Caki2 (cell line): ENCODE measurements around the gene PSTPIP1. TPM values are rescaled to one million over a fixed set of nuclear protein-coding genes. Genes with fewer than 3 reads are reported as not detected.

ENCODE experiments used
- DNase-seq: peaks from one replicate; pipeline ENCODE4 v3.0.0-alpha.2; 2015; ENCODE audit warnings: low read depth
- in situ Hi-C: cut with HindIII; loops from 2 replicates; pipeline ENCODE4 v1.10.0; 2016; ENCODE audit warnings: low sequenced_read_pairs, low pct_unique_long_range_greater_than_20kb, mixed read lengths
- total RNA-seq: library from RNA; depleted of rRNA; stranded (reverse); fragments of >200 nt; shearing (Covaris generic); gene quantifications from 2 replicates; pipeline ENCODE4 v1.2.3, GENCODE V29; 2014; ENCODE audit warnings: low replicate concordance

PSTPIP1 gene
- total RNA-seq, 1 experiment from 2014 or later, result not detected

DNA sequence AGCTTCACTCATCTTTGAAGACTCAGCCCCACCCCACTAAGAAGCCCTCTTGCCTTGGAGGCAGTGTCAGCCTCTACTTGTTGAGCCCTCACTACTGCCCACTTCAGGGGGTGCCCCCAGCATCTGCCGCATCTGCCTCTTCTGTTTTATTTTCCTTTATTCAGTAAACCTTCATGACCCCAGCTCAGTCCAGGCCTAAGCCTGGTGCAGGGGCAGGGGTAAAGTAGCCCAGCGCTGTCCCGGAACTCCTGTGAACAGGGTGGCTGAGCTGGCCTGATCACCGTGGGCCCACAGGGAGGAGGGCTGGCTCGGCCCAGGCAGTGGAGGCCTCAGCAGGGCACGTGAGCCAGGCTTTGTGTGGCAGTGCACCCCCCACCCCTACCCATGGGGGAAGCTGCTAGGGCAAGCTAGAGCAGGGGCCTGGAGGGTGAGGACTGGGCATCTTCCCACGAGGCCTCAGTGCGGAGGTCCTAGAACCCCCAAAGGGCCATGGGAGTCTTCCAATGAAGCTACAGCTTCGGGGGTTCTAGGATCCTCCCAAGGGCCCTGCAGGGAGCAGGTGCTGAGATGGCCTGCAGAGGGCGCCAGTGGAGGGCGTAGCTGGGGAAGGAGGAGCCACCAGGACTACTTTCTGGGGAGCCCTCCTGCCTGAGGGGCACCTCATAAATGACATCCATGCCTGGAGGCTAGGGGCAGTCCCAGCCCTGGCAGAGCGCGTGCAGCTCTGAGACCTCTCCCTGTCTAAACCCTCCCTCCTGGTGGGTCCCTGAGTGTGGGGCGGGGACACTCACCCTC, 40.0 kb downstream of the PSTPIP1 start:
- DNase-seq, result no peak
- in situ Hi-C loops, result no loop called here

GRCh38 chr15:77035584-77035983, 40.7 kb downstream of the PSTPIP1 start:
- DNase-seq, result no peak
- in situ Hi-C loops, result no loop called here

DNA sequence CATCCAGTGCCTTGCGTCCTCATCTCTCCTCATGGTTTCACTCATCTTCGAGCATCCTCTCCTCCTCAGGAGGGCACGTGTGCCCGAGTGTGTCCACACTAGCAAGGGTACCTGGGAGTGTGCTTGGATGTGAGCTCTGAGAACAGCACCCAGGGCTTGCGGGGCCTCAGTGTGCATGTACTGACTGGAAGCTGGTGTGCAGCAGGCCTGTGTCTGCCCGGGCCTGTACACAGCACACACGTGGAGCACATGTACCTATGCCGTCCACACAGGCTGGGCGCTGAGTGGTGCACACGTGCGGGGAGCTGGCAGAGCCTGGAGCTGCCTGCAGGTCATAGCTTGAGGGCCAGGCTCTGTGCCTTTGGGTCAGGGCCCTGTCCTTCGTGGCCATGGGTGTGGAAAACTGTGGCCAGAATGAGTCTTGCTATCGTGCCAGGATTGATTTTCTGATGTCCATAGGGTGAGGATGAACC, 41.1 kb downstream of the PSTPIP1 start:
- DNase-seq, result no peak

DNA sequence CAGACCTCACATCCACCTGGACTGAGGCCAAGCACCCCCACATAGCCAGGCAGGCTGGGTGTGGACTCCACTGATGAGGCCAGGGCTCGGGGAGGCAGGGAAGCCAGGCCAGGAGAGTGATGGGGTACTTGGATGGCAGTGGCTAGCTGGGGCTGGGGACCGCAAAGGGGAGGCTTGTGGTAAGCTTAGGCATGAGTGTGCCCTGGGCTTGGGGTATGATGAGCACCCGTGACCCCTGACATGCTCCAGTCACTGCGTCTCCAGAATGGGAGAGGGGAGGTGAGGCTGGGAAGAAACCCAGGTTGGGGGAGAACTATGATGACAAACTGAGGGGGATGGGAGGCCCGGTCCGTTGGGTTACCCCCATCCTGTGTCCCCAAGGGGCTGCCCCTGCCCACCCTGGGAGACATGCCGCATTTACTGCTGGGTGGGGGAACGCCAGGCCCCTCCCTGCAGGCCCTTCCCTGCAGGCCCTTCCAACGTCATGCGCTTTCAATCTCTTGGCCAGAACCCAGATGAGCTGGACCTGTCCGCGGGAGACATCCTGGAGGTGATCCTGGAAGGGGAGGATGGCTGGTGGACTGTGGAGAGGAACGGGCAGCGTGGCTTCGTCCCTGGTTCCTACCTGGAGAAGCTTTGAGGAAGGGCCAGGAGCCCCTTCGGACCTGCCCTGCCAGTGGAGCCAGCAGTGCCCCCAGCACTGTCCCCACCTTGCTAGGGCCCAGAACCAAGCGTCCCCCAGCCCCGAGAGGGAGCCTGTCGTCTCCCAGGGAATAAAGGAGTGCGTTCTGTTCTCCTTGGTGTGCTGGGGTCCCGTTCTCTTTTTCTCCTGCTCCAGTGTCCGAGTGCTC, 41.8 kb downstream of the PSTPIP1 start:
- no peak for DNase-seq

More for the DNA sequence above, 41.1 kb downstream of the PSTPIP1 start:
- in situ Hi-C loops, result no loop called here

DNA sequence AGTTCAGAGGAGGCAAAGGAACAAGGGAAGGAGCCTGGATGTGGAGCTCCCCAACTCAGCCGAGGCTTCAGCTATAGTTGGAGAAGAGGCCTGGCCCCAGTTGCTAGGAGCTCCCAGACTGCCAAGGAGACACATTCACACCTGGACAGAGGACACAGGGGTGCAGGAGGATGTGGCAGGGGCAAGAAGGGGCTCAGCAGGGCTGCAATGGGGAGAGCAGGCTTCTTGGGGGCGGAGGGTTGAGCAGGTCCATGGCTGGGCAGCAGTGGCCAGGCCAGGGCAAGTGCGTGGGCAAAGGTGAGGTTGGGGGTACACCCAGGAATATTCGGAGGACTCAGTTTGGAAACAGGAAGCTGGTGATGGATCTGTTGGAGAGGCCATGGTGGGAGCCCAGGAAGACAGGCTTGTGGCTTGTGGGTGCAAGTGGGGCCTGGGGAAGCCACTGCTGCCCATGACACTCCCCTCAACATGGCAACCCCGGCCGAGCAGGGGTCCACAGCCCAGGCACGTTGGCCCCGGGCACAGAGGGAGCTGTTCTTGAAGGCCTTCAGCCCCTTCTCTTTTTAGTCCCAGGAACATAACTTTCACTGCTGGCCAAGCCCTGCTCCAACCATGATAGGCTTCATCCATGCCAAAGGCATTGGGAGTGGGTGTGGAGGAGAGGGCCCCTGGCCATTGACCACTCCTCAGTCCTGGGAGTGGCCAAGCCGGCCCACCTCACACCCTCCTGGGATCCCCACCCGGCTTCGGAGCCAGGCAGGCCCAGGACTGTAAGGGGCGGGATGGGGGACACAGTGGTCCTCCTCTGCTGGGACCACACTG, 42.7 kb downstream of the PSTPIP1 start:
- in situ Hi-C loops, result no loop called here
- DNase-seq, result no peak

More for the DNA sequence above, 41.8 kb downstream of the PSTPIP1 start:
- in situ Hi-C loops, result no loop called here

GRCh38 chr15:77038312-77039216, 43.6 kb downstream of the PSTPIP1 start:
- in situ Hi-C loops, result no loop called here
- no peak for DNase-seq

DNA sequence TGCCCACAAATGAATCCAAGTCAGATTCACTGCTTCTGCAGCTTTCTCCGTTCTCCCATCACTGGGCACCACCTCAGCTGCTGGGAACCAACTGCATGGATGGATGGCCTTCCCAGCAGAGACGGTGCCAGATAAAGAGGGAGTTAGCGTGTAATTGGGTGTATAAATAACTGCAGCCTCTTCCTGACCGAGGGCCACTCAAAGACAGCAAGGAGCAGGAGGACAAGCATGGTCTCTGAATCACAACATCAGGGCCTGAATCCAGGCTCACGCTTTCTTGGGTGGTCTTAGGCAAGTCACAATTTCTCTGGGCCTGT, 44.2 kb downstream of the PSTPIP1 start:
- DNase-seq, result no peak
- in situ Hi-C loops, result no loop called here

DNA sequence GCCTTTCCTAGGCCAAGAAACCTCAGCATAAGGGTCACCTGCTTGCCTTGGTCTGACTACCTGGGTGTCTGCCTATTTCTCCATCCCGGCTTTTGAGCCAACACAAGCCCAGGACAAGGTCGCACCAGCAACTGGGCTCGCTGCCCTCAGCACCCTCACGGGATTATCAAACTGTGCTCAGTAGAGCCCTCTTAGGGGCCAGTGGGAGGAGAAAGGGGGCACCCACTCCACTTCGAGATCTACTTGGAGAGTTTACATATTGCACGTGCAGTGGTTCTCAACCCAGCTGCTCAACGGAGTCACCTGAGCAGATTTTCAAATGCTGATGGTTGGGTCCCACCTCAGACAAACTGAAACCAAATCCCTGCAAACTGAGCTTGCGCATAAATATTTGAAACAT, 44.9 kb downstream of the PSTPIP1 start:
- in situ Hi-C loops, result no loop called here

DNA sequence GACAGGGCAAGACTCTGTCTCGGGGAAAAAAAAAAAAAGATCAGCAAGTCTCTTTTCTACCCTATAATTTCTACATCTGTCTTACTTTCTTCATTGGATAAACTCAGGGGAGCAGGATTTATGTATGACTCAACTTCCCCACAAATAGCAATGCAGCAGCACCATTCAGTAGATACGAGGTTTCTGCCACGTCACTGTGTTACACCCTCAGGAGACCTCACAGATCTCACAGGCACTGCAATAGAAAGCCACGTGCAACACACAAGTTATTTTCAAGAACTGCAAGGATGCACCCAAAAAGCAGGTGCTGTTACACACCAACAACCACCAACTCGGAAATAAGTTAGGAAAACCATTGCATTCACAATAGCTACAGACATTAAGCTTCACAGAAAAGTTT, 45.7 kb downstream of the PSTPIP1 start:
- in situ Hi-C loops, result no loop called here
- DNase-seq, result no peak

More for the DNA sequence above, 44.9 kb downstream of the PSTPIP1 start:
- no peak for DNase-seq

GRCh38 chr15:77042245-77042919, 47.5 kb downstream of the PSTPIP1 start:
- DNase-seq, result no peak
- in situ Hi-C loops, result no loop called here

DNA sequence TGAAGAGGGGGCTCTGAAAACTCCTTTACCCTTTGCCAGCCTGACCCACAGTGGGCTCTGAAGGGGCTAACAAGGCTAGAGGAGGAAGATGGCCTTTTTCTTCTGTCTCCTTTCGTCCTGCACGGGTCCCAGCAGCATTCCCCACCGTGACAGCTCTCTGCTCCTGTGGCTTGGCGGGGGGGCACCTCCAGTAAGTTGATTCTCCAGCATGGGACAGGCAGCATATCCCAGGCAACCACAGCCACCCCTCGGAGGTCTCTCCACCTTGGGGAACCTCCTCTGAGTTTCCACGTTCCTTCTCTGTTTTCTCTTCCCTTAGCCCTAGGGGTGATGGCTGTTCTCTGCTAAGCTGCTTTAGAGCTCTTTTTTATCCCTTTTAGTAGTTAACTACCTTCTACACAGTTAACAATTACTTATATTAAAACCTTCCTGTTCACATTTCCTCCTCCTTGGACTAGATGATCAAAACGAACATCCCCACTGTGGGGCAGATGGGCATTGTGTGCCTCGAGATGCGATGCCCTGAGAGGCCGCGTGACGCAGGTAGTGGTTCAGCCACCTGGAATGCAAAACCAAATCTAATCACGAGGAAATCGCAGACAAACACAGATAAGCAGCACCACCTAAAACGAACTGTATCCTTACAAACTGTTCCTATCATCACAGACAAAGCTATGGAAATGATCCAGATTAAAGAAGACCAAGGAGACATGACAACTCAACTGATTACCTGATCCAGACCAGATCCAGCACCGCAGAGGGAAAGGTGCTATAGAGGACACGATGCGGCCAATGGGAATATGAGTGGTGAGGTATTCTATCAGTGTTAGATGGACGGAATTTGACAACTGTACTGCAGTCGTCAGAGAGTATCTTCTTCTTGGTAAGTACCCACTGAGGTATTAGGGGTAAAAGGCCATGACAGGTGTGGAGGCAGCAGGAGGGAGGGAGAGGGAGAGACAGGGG, 48.3 kb downstream of the PSTPIP1 start:
- no peak for DNase-seq
- in situ Hi-C loops, result no loop called here

DNA sequence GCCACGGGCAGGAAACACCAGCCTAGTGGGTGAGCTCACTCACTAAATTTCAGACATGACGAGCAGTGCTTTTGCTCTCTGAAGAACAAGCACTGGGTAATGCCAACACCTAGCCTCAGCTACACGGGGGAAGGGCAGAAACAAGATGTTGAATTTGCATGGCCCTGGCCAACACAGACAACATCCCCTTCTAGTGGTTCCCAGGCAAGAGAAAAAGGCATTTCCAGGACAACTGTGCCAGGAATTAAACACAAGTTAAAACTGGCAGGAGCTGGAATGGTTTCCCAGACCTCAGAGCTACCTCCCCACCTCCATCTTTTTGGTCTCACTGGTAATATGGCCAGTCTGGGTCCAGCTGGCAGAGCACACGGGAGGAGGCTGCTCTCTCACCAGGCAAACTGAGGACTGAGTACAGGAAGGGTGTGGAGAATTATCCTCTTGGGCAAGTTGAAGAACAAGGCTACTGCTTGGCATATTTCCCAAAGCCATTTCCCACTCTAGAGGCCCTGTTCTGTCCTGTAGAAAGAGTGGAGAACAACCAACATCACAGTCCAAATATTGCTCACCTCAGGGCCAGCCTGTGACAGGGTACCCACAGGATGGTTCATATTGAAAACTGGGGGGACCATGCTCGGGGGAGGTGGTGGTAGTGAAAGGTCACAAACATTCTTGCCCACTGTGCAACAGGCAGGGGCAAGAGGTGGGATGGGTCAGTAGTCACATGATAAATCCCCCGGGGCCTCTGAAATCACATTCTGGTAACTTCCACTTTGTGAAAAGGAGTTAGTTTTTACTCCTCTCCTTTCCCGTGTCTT, 49.5 kb downstream of the PSTPIP1 start:
- DNase-seq, result no peak
- in situ Hi-C loops, result no loop called here

DNA sequence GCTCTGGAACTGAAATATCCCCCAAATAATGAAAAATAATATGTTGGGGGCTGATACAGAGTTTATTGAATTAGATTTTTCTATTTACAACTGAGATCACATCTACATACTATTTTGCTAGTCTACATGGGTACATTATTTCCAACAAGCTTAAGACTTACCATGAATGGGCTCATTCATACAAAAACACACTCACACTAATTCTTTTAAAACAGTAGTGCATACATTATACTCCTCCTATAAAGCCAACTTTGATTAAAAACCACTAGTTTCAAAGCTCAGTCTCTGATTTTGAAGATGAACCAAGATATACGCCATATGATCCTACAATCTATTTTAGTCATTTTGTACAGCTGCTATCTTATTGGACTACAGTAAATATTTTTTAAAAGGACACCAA, 51.1 kb downstream of the PSTPIP1 start:
- DNase-seq, result no peak
- in situ Hi-C loops, result no loop called here

DNA sequence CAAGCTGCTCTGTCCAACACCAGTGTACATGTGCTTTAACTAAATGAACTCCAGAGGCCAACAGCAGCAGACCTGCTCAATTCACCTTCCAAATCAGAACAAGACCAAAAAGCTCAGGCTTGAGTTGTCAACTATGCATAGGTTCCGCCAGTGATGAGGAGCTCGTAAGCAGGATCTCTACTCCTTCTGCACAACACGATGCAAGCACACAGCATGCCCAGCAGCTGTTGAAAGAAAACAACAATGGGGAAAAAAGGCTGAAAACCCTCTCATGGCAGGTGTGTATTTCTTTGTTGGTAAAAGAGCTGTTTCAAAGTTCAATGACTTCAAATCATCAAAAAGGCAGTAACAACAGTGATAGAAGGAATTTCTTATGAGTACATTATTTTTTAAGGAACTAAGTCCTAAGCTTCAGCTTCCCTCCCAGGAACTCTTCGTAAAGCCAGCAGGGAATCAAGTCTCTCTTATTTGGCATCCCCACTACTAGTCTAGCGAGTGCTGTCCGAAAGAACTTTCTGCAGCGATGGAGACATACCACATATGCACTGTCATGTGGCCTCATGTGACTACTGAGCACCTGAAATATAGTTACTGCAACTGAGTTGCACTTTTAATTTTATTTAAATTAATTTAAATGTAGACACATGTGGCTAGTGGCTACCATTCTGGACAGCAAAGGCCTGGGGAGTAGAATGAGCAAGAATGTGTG, 51.9 kb downstream of the PSTPIP1 start:
- DNase-seq, result no peak
- in situ Hi-C loops, result no loop called here
